ENCODE measurements around the gene ZNF775. TPM values are rescaled to one million over a fixed set of nuclear protein-coding genes. Genes with fewer than 3 reads are reported as not detected.

Gene ZNF775
- total and polyA plus RNA-seq, 8 donors: 4.0 to 11.7 (median 5.8) TPM

DNA sequence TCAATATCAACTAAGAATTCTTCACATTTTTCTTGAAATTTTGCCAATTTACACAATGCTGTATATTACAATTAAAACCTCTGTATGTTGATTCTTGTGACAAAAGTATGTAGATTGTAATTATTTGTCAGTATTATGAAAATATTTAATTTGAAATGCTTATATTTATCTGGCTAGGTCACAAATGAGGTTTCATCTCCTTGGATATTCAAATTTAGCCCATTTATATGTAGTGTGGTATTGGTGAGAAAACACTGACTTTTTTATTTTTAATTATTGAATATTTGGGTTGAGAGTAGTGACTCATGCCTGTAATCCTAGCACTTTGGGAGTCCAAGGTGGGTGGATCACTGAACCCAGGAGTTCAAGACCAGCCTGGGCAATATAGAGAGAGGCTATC, 34.8 kb upstream of the ZNF775 start:
- DNase-seq (no peak), ATAC-seq (no peak)
- intact Hi-C loops (cut with DNase I): no loop called here
- H3K36me3 ChIP-seq: no peaks in the 10 kb centered on the region
- no peak overlapping the region for H3K4me3 ChIP-seq
- no peak overlapping the region for H3K27ac ChIP-seq
- TF ChIP-seq, protein P1, sequence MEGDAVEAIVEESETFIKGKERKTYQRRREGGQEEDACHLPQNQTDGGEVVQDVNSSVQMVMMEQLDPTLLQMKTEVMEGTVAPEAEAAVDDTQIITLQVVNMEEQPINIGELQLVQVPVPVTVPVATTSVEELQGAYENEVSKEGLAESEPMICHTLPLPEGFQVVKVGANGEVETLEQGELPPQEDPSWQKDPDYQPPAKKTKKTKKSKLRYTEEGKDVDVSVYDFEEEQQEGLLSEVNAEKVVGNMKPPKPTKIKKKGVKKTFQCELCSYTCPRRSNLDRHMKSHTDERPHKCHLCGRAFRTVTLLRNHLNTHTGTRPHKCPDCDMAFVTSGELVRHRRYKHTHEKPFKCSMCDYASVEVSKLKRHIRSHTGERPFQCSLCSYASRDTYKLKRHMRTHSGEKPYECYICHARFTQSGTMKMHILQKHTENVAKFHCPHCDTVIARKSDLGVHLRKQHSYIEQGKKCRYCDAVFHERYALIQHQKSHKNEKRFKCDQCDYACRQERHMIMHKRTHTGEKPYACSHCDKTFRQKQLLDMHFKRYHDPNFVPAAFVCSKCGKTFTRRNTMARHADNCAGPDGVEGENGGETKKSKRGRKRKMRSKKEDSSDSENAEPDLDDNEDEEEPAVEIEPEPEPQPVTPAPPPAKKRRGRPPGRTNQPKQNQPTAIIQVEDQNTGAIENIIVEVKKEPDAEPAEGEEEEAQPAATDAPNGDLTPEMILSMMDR (IDR thresholded peaks at IDR 0.05): no peak
- peaks cover 0 to 19% of the 10 kb centered on the region in 2 donors for H3K4me1 ChIP-seq
- H3K9me3 ChIP-seq: no peaks in the 10 kb centered on the region
- peaks cover 8 to 57% of the 10 kb centered on the region in 2 donors for H3K27me3 ChIP-seq

DNA sequence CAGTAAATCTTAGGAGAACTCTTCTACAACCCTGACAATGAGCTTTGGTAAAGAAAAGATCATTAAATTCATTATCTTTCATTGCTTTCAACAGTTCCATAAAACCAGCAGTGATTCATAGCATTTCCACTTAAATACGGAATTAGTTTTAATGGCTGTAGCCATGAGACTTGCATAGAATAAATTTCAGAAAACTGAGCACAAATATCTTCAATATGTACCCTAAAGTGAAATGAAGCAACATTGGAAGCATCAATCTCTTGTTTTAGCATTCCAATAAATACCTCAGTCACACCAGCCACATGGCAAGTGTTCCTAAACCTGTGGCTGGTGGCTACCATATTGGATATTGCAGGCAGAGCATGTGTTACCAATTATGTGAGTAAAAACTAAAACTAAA, 34.1 kb upstream of the ZNF775 start:
- Histone ChIP-seq H3K36me3 (no peaks in the 10 kb centered on the region), H3K4me3 (no peak overlapping the region), H3K4me1 (peaks cover 0 to 14% of the 10 kb centered on the region in 2 donors), H3K9me3 (no peaks in the 10 kb centered on the region), H3K27me3 (peaks cover 8 to 50% of the 10 kb centered on the region in 2 donors), H3K27ac (no peak overlapping the region)
- TF ChIP-seq, protein P1 (IDR thresholded peaks at IDR 0.05): no peak
- ATAC-seq (no peak), DNase-seq (no peak)
- intact Hi-C loops (cut with DNase I): no loop called here

DNA sequence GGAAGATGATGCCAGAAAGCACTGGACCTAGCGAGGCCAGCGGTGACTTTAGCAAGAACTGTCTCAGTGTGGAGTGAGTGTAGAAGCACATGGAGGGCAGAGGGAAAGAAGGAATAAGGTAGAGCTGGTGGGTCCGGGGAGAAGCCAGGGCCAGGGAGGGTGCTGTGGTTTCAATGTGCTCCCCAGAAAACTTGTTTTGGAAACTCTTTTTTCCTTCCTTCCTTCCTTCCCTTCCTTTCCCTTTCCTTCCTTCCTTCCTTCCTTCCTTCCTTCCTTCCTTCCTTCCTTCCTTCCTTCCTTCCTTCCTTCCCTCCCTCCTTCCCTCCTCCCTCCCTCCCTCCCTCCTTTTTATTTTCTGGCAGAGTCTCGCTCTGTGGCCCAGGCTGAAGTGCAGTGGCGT, 32.2 kb upstream of the ZNF775 start:
- Histone ChIP-seq H3K27me3 (peaks cover 0 to 31% of the 10 kb centered on the region in 2 donors), H3K27ac (no peak overlapping the region), H3K9me3 (no peaks in the 10 kb centered on the region), H3K4me1 (no peaks in the 10 kb centered on the region), H3K4me3 (no peak overlapping the region), H3K36me3 (no peaks in the 10 kb centered on the region)
- ATAC-seq (no peak), DNase-seq (no peak)
- TF ChIP-seq, protein P1 (IDR thresholded peaks at IDR 0.05): no peak
- intact Hi-C loops (cut with DNase I): no loop called here

DNA sequence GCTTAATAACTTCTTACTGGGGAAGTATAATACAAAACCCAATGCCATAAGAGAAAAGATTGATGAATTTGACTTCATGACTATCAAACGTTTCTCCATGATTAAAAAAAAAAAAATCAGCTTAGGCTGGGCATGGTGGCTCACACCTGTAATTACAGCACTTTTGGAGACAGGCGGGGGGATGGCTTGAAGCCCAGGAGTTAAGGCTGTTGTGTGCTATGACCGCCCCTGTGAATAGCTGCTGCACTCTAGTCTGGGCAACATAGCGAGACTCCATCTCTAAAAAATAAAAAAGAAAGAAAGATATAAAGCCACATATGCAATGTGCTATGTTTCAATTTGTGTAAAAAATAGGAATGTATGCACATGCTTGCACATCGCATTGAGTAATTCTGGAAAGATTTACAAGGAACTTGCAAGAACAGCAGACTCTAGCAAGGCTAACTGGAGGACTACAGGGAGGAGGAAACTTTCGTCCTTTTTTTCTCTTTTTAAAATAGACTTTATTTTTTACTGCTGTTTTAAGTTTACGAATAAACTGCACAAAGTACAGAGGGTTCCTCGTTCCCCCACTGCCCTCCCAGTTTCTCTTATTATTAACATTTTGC, 27.4 kb upstream of the ZNF775 start:
- ATAC-seq: no peak

DNA sequence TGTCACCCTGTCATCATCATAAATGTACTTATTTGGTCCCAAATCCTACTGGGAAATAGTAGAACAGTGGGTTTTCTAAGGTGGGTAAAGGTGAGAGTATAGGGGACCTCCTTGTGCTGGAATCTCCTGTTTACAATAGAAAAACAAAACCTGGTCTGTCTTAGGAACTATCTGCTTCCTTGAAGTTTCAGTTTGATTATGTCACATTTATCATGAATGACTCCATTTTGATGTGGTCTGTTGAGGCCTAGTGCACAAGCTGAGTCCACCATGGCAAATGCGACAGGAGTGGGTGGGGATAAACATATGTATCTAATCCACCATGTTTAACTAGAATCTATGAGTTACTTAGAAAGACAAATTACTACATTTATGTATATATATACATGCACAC, 23.5 kb upstream of the ZNF775 start:
- ATAC-seq (no peak), DNase-seq (no peak)
- H3K4me3 ChIP-seq: no peak overlapping the region
- H3K36me3 ChIP-seq: no peaks in the 10 kb centered on the region
- intact Hi-C loops (cut with DNase I): loop anchor here in 1 of 2 donors (10.0 kb wide), 1 partner anchor 69 kb away; no protein-coding TSS in a partner anchor
- H3K9me3 ChIP-seq: no peaks in the 10 kb centered on the region
- TF ChIP-seq, protein P1 (IDR thresholded peaks at IDR 0.05): no peak
- H3K27me3 ChIP-seq: no peaks in the 10 kb centered on the region
- H3K27ac ChIP-seq: no peak overlapping the region
- no peaks in the 10 kb centered on the region for H3K4me1 ChIP-seq

More for the DNA sequence above, 27.4 kb upstream of the ZNF775 start:
- Histone ChIP-seq H3K9me3 (no peaks in the 10 kb centered on the region), H3K4me3 (no peak overlapping the region), H3K4me1 (no peaks in the 10 kb centered on the region), H3K36me3 (no peaks in the 10 kb centered on the region), H3K27me3 (no peaks in the 10 kb centered on the region), H3K27ac (no peak overlapping the region)
- TF ChIP-seq, protein P1 (IDR thresholded peaks at IDR 0.05): no peak
- intact Hi-C loops (cut with DNase I): loop anchor here in 1 of 2 donors (10.0 kb wide), 1 partner anchor 73 kb away; no protein-coding TSS in a partner anchor
- DNase-seq: no peak
